Upper lobe of left lung (tissue), 6 donors: ENCODE results near the gene SCAND1. TPM values are rescaled to one million over a fixed set of nuclear protein-coding genes. Genes with fewer than 3 reads are reported as not detected.

Experiments
- ATAC-seq, 2 donors: fragments of 200-7000 bp; cut with Tn5 transposase; one replicate each; pipeline ENCODE4 v1.9.1; 2022; ENCODE audit warnings: mild to moderate bottlenecking in 2 of 2, moderate library complexity in 2 of 2; ENCODE audit not compliant: low FRiP score in 2 of 2
- DNase-seq, 2 donors: peaks; one replicate each; pipeline ENCODE4 v3.0.0-alpha.2; 2019 to 2020
- H3K27ac ChIP-seq, 4 donors: fragments of 200-600 bp; sonication (generic); one replicate each; pipeline ENCODE4 v1.5.1; 2016 to 2019
- H3K27me3 ChIP-seq, 4 donors: fragments of 200-600 bp; sonication (generic); one replicate each; pipeline ENCODE4 v1.5.1; 2017 to 2019
- H3K36me3 ChIP-seq, 4 donors: fragments of 200-600 bp; sonication (generic); one replicate each; pipeline ENCODE4 v1.5.1; 2016 to 2019
- H3K4me1 ChIP-seq, 4 donors: fragments of 200-600 bp; sonication (generic); one replicate each; pipeline ENCODE4 v1.5.1; 2018 to 2019
- H3K4me3 ChIP-seq, 4 donors: fragments of 200-600 bp; sonication (generic); one replicate each; pipeline ENCODE4 v1.5.1; 2017 to 2019; ENCODE audit warnings: mild to moderate bottlenecking in 2 of 4, moderate library complexity in 1 of 4
- H3K9me3 ChIP-seq, 4 donors: fragments of 200-600 bp; sonication (generic); one replicate each; pipeline ENCODE4 v1.5.1; 2018 to 2019
- CTCF ChIP-seq, 6 experiments: fragments of 450-650 bp in 4 of 6; fragments of 200-600 bp in 2 of 6; sonication (generic) in 2 of 6; IDR thresholded peaks; one replicate each; pipeline ENCODE4 v1.5.1; 2016 to 2019; ENCODE audit warnings: antibody characterized with exemption in 6 of 6
- EP300 ChIP-seq, 4 donors: sonication (generic); formaldehyde crosslinking; IDR thresholded peaks; one replicate each; pipeline ENCODE4 v1.5.1; 2017; ENCODE audit warnings: antibody characterized with exemption in 4 of 4, control low read depth in 2 of 4
- POLR2A ChIP-seq, 4 donors: fragments of 450-650 bp; IDR thresholded peaks; one replicate each; pipeline ENCODE4 v1.5.1; 2016 to 2017; ENCODE audit warnings: antibody characterized with exemption in 4 of 4, mild to moderate bottlenecking in 2 of 4
- POLR2AphosphoS5 ChIP-seq, 2 donors: sonication (generic); formaldehyde crosslinking; IDR thresholded peaks; one replicate each; pipeline ENCODE4 v1.5.1; 2017; ENCODE audit warnings: antibody characterized with exemption in 2 of 2
- WGBS, 2 donors: methylation state at CpG; one replicate each; pipeline ENCODE4 v1.1.5; 2017 to 2018; 5-methylcytosine and 5-hydroxymethylcytosine counted together
- total RNA-seq, 6 donors: library from RNA; depleted of rRNA in 4 of 6; stranded (reverse); fragments of >200 nt in 4 of 6; gene quantifications; one replicate each; pipeline versions ENCODE4 v1.1.0 to v1.2.1, GENCODE V29; 2016 to 2021
- donor health status: DM: no; HTN: no; CAD: no; lungs with moderate emphysema.
- donor health status: DM: no; HTN: yes; CAD: no; lungs with severe emphysema.

SCAND1 gene
- total RNA-seq, 6 donors from 2014 or later, result 51.1 to 143 (median 84.5) TPM

- Histone ChIP-seq H3K4me1 (no peaks in the 10 kb centered on the region), H3K9me3 (no peaks in the 10 kb centered on the region), H3K4me3 (no peak overlapping the region), H3K36me3 (peaks cover 0 to 67% (median 42%) of the 10 kb centered on the region in 4 donors), H3K27ac (no peak overlapping the region), H3K27me3 (no peaks in the 10 kb centered on the region)
- TF ChIP-seq POLR2AphosphoS5 (IDR thresholded peaks at IDR 0.05) (no peak), EP300 (IDR thresholded peaks at IDR 0.05) (no peak), CTCF (IDR thresholded peaks at IDR 0.05) (no peak), POLR2A (IDR thresholded peaks at IDR 0.05) (no peak)
- ATAC-seq (no peak), DNase-seq (no peak)
- 95 to 100% methylated on average over 2 of the region's 2 CpGs for WGBS, 2 donors
Measured at GRCh38 chr20:35929301-35929700, 25.0 kb downstream of the SCAND1 start.

DNA sequence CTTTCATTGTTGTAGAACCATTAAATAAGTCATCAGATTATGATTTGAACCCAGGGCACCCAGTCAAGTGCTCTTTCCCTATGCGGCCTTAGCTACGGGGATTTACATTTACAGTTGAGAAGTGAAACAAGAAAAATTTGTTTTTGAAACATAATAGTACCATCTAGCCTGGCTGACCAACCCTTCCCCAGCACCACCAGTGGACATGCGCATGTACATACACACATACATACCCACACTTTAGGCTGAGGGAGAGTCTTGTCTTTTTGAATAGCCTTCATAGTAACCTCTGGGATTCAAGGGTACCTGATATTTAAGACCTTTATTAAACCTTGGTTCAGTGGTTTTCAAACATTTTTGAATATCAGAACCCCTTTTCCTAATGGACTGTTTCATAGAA is 33.8 kb downstream of the SCAND1 start:
- DNase-seq, result no peak
- no peak overlapping the region for H3K4me3 ChIP-seq
- H3K27ac ChIP-seq, result no peak overlapping the region
- H3K9me3 ChIP-seq, result no peaks in the 10 kb centered on the region
- peaks cover 4 to 67% (median 39%) of the 10 kb centered on the region in 4 donors for H3K36me3 ChIP-seq
- 95 to 100% methylated on average over 3 of the region's 3 CpGs for WGBS, 2 donors
- H3K4me1 ChIP-seq, result no peaks in the 10 kb centered on the region
- no peaks in the 10 kb centered on the region for H3K27me3 ChIP-seq
- TF ChIP-seq POLR2AphosphoS5 (IDR thresholded peaks at IDR 0.05) (no peak), CTCF (IDR thresholded peaks at IDR 0.05) (no peak), POLR2A (IDR thresholded peaks at IDR 0.05) (no peak), EP300 (IDR thresholded peaks at IDR 0.05) (no peak)
- ATAC-seq, result no peak

DNA sequence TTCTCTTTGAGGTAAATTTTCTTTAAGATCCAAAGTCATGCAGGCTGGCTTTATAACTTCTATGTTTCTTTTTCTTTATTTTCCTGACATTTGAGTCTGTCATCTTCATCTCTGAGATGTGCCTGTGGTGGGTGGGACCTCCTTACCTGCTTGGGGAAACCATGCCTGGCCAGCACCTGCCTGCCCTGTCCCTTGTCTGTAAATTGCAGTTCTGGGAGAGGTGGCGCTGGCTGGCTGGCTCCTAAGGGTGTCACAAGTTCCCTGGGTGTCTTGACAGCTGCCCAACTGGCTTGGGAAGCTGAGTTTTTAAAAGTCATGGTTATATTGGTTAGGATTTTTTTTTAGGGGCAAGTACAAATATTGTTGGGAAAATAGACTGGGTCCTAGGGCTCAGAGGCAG is 36.3 kb downstream of the SCAND1 start:
- ATAC-seq, result no peak
- peaks cover 9 to 83% (median 59%) of the 10 kb centered on the region in 4 donors for H3K36me3 ChIP-seq
- no peak for DNase-seq
- no peak for TF ChIP-seq CTCF (IDR thresholded peaks at IDR 0.05)
- no peak for TF ChIP-seq EP300 (IDR thresholded peaks at IDR 0.05)
- no peak for TF ChIP-seq POLR2AphosphoS5 (IDR thresholded peaks at IDR 0.05)
- no peak for TF ChIP-seq POLR2A (IDR thresholded peaks at IDR 0.05)
- H3K4me1 ChIP-seq, result no peaks in the 10 kb centered on the region
- H3K27me3 ChIP-seq, result no peaks in the 10 kb centered on the region
- no peak overlapping the region for H3K4me3 ChIP-seq
- no peaks in the 10 kb centered on the region for H3K9me3 ChIP-seq
- H3K27ac ChIP-seq, result no peak overlapping the region
- WGBS, 2 donors, result 100% methylated on average over 1 of the region's 1 CpG

- ATAC-seq (no peak), DNase-seq (no peak)
- no peaks in the 10 kb centered on the region for H3K27me3 ChIP-seq
- no peak overlapping the region for H3K4me3 ChIP-seq
- TF ChIP-seq EP300 (IDR thresholded peaks at IDR 0.05) (no peak), POLR2AphosphoS5 (IDR thresholded peaks at IDR 0.05) (no peak), POLR2A (IDR thresholded peaks at IDR 0.05) (no peak), CTCF (IDR thresholded peaks at IDR 0.05) (no peak)
- no peaks in the 10 kb centered on the region for H3K4me1 ChIP-seq
- 50 to 58% methylated on average over 3 of the region's 3 CpGs for WGBS, 2 donors
- H3K27ac ChIP-seq, result no peak overlapping the region
- H3K36me3 ChIP-seq, result peaks cover 9 to 91% (median 60%) of the 10 kb centered on the region in 4 donors
- H3K9me3 ChIP-seq, result no peaks in the 10 kb centered on the region
Measured at GRCh38 chr20:35917077-35917476, 37.2 kb downstream of the SCAND1 start.

GRCh38 chr20:35912881-35913280 is 41.4 kb downstream of the SCAND1 start:
- DNase-seq, result no peak
- H3K4me1 ChIP-seq, result no peaks in the 10 kb centered on the region
- WGBS, 2 donors, result 84 to 90% methylated on average over 4 of the region's 4 CpGs
- H3K36me3 ChIP-seq, result peaks cover 9 to 73% (median 44%) of the 10 kb centered on the region in 4 donors
- no peak overlapping the region for H3K4me3 ChIP-seq
- TF ChIP-seq EP300 (IDR thresholded peaks at IDR 0.05) (no peak), POLR2A (IDR thresholded peaks at IDR 0.05) (no peak), CTCF (IDR thresholded peaks at IDR 0.05) (no peak), POLR2AphosphoS5 (IDR thresholded peaks at IDR 0.05) (no peak)
- H3K27ac ChIP-seq, result no peak overlapping the region
- no peak for ATAC-seq
- no peaks in the 10 kb centered on the region for H3K27me3 ChIP-seq
- no peaks in the 10 kb centered on the region for H3K9me3 ChIP-seq
